ENCODE data around the gene GRM8. TPM values are rescaled to one million over a fixed set of nuclear protein-coding genes. Genes with fewer than 3 reads are reported as not detected.

The GRM8 gene
- total and polyA plus RNA-seq, 2 donors from 2014 or later: 3.2 TPM; not detected in 1

GRCh38 chr7:126487728-126488442 lies 764.9 kb downstream of the GRM8 start:
- Histone ChIP-seq H3K9ac (ENCODE audit: low read length in 3 of 3) (no peak overlapping the region), H3K27me3 (ENCODE audit: control insufficient read depth, insufficient read depth, low read length) (no peaks in the 10 kb centered on the region), H3K9me3 (ENCODE audit: control insufficient read depth in 2 of 3, insufficient read depth in 1 of 3, low read length in 3 of 3) (no peaks in the 10 kb centered on the region), H3K4me3 (ENCODE audit: low read length in 3 of 3) (no peak overlapping the region), H3K27ac (ENCODE audit: low read depth in 2 of 2, low read length in 2 of 2) (no peak overlapping the region), H3K36me3 (ENCODE audit: control insufficient read depth in 2 of 3, insufficient read depth in 3 of 3, low read length in 3 of 3) (no peaks in the 10 kb centered on the region), H3K4me1 (ENCODE audit: control insufficient read depth in 2 of 3, insufficient read depth in 2 of 3, low read depth in 1 of 3, low read length in 3 of 3) (no peaks in the 10 kb centered on the region)
- FAIRE-seq: no peak
- intact Hi-C loops (cut with DNase I): no loop called here
- TF ChIP-seq CTCF (IDR thresholded peaks at IDR 0.05; ENCODE audit: borderline replicate concordance, extremely low read depth, insufficient read depth): no peak
- no peak for DNase-seq

DNA sequence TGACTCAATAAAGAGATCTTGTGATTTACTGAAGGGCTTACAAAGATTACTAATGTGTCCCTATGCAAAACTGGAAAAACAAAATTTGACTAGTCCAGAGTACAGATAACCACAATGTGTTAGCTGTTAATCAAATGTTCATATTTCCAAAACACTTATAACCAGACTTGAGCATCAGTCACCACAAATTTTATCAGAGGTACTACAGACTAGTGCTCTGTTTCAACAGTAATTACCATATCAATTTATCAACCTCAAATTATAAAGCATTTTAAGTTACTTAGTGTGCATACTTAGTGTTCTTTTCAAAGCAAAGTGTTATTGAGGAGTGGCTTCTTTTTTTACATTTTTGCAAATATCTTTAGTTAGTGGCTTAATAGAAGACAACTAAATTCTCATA lies 765.9 kb downstream of the GRM8 start:
- H3K27ac ChIP-seq (ENCODE audit: low read depth in 2 of 2, low read length in 2 of 2): no peak overlapping the region
- H3K36me3 ChIP-seq (ENCODE audit: control insufficient read depth in 2 of 3, insufficient read depth in 3 of 3, low read length in 3 of 3): no peaks in the 10 kb centered on the region
- no peak for TF ChIP-seq CTCF (IDR thresholded peaks at IDR 0.05; ENCODE audit: borderline replicate concordance, extremely low read depth, insufficient read depth)
- H3K4me3 ChIP-seq (ENCODE audit: low read length in 3 of 3): no peak overlapping the region
- no peak for FAIRE-seq
- no peaks in the 10 kb centered on the region for H3K4me1 ChIP-seq (ENCODE audit: control insufficient read depth in 2 of 3, insufficient read depth in 2 of 3, low read depth in 1 of 3, low read length in 3 of 3)
- no peaks in the 10 kb centered on the region for H3K9me3 ChIP-seq (ENCODE audit: control insufficient read depth in 2 of 3, insufficient read depth in 1 of 3, low read length in 3 of 3)
- H3K9ac ChIP-seq (ENCODE audit: low read length in 3 of 3): no peak overlapping the region
- intact Hi-C loops (cut with DNase I): no loop called here
- no peak for DNase-seq
- H3K27me3 ChIP-seq (ENCODE audit: control insufficient read depth, insufficient read depth, low read length): no peaks in the 10 kb centered on the region

DNA sequence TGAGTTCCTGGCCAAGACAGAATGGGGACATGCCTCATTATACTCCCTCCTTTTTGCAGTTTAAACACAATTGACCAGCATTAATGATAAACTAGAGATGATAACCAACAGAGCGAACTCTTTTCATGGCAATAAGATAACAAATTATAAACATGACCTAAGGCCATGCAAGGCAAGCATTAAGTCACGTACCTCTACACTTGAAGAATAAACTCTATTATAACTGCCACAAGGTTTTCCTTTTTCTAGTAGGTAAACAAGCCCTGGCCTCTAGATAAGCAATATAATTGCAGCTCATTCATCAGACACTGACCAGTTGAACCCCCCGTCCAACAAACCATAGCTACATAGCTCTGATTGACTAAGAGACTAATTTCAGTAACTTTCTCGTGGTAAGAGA lies 767.0 kb downstream of the GRM8 start:
- no peaks in the 10 kb centered on the region for H3K4me1 ChIP-seq (ENCODE audit: control insufficient read depth in 2 of 3, insufficient read depth in 2 of 3, low read depth in 1 of 3, low read length in 3 of 3)
- no peak for FAIRE-seq

More for the DNA sequence above, 767.0 kb downstream of the GRM8 start:
- H3K9ac ChIP-seq (ENCODE audit: low read length in 3 of 3): no peak overlapping the region
- no peaks in the 10 kb centered on the region for H3K36me3 ChIP-seq (ENCODE audit: control insufficient read depth in 2 of 3, insufficient read depth in 3 of 3, low read length in 3 of 3)
- no peak overlapping the region for H3K27ac ChIP-seq (ENCODE audit: low read depth in 2 of 2, low read length in 2 of 2)
- H3K9me3 ChIP-seq (ENCODE audit: control insufficient read depth in 2 of 3, insufficient read depth in 1 of 3, low read length in 3 of 3): no peaks in the 10 kb centered on the region
- intact Hi-C loops (cut with DNase I): no loop called here
- no peak overlapping the region for H3K4me3 ChIP-seq (ENCODE audit: low read length in 3 of 3)
- no peak for DNase-seq
- no peaks in the 10 kb centered on the region for H3K27me3 ChIP-seq (ENCODE audit: control insufficient read depth, insufficient read depth, low read length)
- no peak for TF ChIP-seq CTCF (IDR thresholded peaks at IDR 0.05; ENCODE audit: borderline replicate concordance, extremely low read depth, insufficient read depth)

Data from kidney (tissue), 14 donors.